NCI-H187 treated with DMSO at 0.1 percent for 48 hours (cell line): ENCODE results near the gene SUPT7L.
"Not testable (repeated sequence)": the region's sequence is repeated elsewhere in the genome, so short reads cannot be mapped to it uniquely, and the experiment has no call there.

ENCODE experiments used
- DNase-seq: peaks from one replicate; lab custom pipeline; 2025; lab: John Stamatoyannopoulos, UW

SUPT7L gene

DNA sequence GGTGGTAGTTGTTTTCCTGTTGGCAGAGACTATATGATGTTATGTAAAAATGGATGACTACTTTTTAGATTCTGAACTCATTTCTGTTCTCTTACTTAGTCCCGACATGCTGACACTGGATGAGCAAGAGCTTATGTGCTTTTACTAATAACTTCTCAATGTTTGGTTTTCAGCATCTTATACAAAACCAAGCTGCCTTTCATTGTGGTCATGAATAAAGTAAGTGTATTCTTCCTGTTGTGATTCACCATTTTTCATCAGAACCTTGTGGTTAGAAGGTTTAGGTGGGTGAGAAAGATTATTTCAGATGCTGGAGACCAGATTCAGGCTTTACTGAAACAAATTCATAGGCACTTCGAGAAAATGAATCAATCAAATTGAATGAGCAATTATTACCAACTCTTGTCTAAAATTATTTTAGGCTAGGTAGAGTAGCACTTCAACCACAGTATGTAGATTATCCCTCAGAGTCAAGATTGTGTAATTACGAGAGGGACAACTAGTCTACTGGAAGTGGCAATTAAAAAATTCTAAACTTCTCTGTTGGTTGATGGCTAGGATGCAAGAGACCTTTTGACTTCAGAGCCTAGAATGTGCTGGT is 25.3 kb downstream of the SUPT7L start:
- no peak for DNase-seq

DNA sequence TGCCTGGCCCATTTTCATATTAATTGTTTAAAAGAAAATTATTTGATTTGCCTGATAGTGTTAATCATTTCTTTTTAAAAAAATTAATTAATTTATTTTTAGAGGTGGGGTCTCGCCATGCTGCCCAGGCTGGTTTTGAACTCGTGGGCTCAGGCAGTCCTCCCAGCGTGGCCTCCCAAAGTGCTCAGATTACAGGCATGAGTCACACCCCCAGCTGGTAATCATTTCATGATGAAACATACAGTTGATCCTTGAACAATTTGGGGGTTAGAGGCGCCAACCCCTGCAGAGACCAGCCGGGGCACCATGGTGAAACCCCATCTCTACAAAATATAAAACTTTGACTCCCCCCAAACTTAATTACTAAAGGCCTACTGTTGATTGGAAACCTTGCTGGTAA is 26.6 kb downstream of the SUPT7L start:
- DNase-seq, result no peak

- no peak for DNase-seq
Measured at GRCh38 chr2:27634291-27634690, 29.1 kb downstream of the SUPT7L start.

DNA sequence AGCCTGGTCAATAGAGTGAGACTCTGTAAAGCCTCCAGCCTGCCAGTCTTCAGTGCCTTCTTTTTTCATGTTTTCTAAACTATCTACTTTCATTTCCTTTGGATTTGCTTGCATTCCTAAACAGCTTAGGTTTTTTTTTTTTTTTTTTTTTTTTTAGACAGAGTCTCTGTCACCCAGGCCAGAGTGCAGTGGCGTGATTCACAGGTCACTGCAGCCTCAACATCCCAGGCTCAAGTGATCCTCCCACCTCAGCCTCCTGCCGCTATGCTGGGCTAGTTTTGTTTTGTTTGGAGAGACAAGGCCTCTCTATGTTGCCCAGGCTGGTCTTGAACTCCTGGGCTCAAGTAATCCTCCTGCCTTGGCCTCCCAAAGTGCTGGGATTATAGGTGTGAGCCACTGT is 33.2 kb downstream of the SUPT7L start:
- DNase-seq, result not testable (repeated sequence)

- DNase-seq, result peak; percentile 70
Measured at GRCh38 chr2:27628767-27629709, 34.4 kb downstream of the SUPT7L start, which contains the start of the genes CCDC121 and GPN1. TSS of gene CCDC121 (minus strand) at chr2:27629012. CDS start at chr2:27627799, 1,213 bp downstream. TSS of gene GPN1 (plus strand) at chr2:27629050. CDS start at chr2:27629059, 9 bp downstream.

GRCh38 chr2:27627963-27628766 is 35.2 kb downstream of the SUPT7L start:
- DNase-seq, result no peak

- DNase-seq, result not testable (repeated sequence)
Measured at GRCh38 chr2:27626921-27627320, 36.5 kb downstream of the SUPT7L start.

DNA sequence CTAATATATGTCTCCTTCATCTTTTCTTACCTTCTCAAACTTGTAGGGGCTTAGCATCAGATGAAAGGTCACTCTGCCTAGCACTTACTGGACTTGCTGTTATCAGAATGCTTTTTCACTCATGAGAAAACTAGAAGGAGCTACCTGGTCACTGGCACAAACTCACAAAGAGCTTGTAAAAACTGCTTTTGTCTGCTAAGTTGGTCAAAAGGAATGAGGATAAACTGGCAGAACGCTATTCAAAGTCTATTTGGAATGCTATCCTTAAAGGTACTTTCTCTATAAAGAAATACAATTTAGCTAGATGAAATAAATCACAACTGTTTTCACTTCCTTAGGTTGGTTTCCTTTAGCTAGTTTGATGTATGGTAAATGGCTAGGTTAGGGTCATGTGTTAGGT is 37.1 kb downstream of the SUPT7L start:
- DNase-seq, result not testable (repeated sequence)

DNA sequence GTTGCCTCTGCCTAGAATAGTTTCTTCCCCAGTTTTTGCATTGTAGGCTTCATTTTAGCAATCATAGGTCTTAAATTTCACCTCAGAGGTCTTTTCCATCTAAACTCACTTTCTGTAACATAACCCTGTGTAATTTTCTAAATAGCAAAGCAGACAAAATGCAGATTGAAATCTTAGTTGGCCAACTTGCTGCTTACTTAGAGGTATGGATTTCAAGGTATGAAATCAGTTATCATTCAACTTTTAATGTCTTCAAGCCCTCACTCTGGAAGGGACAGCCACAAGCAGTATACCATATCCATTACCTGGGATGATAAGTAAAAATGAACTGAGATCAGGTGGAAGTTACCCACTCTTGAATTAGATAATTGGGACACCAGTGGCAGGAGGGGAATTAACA is 38.5 kb downstream of the SUPT7L start:
- DNase-seq, result no peak

DNA sequence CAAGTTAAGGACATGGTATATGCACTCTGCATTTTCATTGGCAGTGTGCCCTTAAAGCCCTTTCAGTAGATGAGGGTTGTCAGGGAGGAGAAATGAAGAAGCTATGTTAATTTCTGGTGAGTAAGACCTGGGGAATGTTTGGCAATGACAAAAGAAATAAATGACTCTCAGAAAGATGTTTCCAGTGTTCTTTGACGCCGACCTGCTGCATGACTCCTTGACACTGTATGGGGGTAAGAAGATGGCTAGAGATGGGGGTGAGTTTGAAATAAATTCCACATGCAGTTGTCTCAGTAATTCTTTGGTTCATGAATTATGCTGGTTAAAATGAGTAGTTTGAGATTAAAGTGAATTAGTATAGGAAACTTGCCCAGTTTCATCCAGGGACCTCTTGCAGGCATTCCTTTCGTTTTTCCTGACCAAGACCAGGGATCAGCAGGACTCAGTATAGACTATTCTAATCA is 40.5 kb downstream of the SUPT7L start:
- DNase-seq, result no peak

DNA sequence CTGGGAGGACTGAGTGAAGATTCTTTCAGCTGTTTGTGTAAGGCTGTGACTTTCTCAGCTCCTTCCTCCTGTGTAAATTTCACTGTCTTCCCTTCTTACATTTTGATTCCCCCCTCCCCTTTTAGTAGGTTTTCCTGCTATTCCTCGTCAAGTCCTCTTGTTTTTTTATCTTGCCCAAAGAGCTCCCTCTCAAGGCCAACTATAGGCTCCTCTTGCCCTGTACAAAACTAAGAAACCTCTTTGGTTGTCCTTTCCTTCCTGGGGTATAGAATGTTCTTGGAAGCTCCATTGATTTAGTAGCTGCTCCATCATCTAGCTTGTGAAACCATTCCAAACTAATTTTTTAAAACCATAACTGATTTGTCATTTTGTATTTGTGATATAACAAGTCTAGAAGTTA is 41.9 kb downstream of the SUPT7L start:
- DNase-seq, result no peak

GRCh38 chr2:27615316-27615715 is 48.1 kb downstream of the SUPT7L start:
- no peak for DNase-seq

DNA sequence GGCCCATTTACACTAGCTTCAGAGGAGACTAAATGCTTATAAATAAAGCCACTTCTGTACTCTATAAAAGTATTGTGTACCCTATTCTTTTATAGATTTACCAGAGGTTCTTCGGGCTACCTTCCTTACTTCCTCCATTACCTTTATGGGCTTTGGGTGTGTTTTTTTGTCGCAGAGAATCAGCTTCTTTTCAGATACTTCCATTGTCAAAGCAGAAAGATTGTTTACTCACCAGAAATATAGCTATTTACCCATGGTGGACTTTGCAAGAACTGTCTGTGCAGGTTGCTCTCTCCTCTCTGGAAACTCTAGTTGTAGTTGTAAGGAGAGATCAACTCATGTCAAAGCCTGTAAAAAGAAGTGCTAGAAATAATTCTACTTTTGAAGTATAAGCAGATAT is 49.4 kb downstream of the SUPT7L start:
- no peak for DNase-seq

GRCh38 chr2:27606611-27607010 is 56.8 kb downstream of the SUPT7L start:
- DNase-seq, result no peak
